Measurements from ENCODE around the gene RPA1. TPM values are rescaled to one million over a fixed set of nuclear protein-coding genes. Genes with fewer than 3 reads are reported as not detected.

RPA1 gene
- total and polyA plus RNA-seq, 2 of the 8 experiments (the other 6 are each of a cell fraction or from before 2014, with no cell fraction given) = 79.1 to 194 TPM

- TF ChIP-seq CTBP2 (IDR thresholded peaks at IDR 0.05; ENCODE audit: borderline replicate concordance, insufficient read depth, insufficient read length, low read length) (no peak), FOSL1 (IDR thresholded peaks at IDR 0.05; ENCODE audit: insufficient read depth, low read depth, low read length) (no peak), CBX5 (IDR thresholded peaks at IDR 0.05; ENCODE audit: low read depth, low read length) (no peak), EGR1 (IDR thresholded peaks at IDR 0.05; ENCODE audit: borderline replicate concordance, low read depth, low read length) (no peak), TCF12 (IDR thresholded peaks at IDR 0.05; ENCODE audit: low read depth, low read length) (no peak)
These were observed 35.6 kb downstream of the RPA1 start (continued) for GRCh38 chr17:1865252-1866037.

Measured in H1 (cell line).